GM19351 (cell line): ENCODE data around the gene KEAP1.
"Not testable (repeated sequence)": the region's sequence is repeated elsewhere in the genome, so short reads cannot be mapped to it uniquely, and the experiment has no call there.

Source experiments
- ATAC-seq: cut with Tn5 transposase; IDR thresholded peaks from one replicate; pipeline ENCODE4 v1.9.1; 2021; ENCODE audit warnings: mild to moderate bottlenecking, moderate library complexity; ENCODE audit not compliant: unreplicated experiment

Gene KEAP1

DNA sequence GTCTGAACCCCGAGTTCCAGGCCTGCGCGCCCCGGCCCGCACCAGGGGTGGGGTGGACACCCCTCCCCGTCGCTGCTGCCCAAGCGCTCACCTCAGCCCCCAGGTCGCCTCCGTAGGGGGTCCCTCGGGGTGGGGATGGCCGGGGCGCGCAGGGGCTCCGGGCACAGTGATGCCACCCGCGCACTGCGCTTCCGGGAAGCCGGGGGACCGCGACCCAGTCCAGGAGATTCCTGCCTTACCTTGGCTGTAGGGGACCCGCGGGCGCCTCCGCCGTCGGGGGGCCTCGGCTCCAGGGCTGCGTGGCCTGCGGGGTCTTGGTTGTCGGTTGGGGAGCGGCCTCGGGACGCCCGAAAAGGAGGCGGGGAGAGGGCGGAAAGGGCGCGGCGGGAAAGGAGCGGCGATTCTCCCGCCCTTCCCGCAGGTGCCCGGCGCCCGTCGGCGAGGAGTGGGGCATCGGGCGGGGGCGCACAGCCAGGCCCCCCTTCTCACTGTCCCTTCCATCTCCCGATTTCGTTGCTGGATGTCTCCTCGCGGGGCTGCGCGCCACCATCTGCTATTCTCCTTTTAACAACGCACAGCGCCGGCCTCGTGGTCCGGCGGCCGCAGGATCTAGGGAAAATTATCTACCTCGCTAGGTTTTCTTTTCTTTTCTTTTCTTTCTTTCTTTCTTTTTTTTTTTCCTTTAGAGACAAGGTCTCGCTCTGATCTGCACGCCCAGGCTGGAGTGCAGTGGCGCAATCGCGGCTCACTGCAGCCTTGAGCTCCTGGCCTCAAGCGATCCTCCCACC, at the start of gene KEAP1:
TSS of gene KEAP1 (minus strand) at position 355 of the 788 bp plus-strand sequence. CDS start 3,323 bp downstream, outside the sequence.
- ATAC-seq, result no peak

DNA sequence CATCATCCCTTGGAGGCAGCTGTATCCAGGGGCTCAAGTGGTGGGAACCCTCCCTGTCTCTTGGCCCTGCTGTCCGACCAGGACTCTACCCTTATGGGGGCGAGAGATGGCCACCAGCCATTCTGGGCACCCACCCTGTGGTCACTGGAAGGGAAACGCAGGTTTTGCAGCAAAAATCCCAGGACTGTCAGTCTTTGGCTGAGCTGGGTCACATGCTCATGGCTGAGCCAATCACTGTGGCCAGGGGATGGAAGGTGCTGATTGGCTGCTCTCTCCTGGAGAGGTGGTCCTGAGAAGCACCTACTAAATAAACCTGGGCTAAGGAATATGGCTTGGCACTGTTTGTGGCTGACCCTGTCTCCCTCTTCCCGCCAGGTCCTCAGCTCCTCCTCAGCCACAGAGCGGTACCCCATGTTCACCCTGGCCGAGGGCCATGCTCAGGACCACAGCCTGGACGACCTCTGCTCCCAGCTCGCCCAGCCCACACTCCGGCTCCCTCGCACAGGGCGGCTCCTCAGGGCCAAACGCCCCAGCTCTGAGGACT, 49.4 kb upstream of the KEAP1 start:
- no peak for ATAC-seq

DNA sequence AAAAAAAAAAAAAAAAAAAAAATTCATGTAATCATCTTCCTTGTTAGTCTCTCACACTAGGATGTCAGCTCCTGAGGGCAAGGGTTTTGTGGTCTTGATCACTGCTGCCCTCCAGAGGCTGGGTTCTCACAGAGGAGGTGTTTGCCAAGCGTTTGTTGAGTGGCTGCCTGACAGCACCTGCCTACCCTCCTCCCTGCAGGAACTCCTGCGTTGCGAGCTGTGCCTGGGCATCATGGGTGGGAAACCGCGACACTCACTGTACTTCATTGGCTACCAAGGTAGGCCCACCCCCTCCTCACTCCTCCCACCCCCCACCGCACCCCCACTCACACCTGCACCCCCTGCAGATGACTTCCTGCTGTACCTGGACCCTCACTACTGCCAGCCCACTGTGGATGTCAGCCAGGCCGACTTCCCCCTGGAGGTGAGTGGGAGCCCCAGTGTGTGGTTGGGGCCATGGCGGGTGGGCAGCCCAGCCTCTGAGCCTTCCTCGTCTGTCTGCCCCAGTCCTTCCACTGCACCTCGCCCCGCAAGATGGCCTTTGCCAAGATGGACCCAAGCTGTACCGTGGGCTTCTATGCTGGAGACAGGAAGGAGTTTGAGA, 48.6 kb upstream of the KEAP1 start:
- ATAC-seq, result no peak

DNA sequence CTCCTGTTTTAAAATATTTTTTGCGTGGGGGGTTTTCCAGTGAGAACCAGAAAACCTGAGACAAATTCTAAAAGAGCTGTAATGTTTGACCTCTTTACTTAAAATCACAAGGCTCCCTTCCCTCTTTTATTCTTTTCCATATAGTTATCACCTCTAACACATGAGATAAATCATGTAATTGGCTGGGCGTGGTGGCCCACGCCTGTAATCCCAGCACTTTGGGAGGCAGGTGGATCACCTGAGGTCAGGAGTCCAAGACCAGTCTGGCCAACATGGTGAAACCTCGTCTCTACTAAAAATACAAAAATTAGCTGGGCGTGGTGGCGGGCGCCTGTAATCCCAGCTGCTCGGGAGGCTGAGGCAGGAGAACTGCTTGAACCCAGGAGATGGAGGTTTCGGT, 47.9 kb upstream of the KEAP1 start:
- not testable (repeated sequence) for ATAC-seq

DNA sequence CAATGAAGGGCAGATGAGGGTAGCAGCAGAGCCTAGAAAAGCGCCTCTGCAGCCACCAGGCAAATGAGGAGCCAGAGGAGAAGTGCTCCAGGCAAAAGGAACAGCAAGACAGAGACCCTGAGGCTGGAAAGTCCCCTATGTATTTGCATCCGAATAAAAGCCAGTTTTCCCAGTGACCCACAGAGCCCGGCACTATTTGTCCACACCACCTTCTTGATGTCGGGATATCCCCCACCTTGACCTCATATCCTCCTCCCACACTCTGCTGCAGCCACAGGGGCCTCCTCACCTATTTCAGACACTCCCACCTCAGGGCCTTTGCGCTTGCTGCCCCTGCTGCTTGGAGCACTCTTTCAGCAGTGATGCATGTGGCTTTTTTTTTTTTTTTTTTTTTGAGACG, 47.2 kb upstream of the KEAP1 start:
- ATAC-seq, result no peak

DNA sequence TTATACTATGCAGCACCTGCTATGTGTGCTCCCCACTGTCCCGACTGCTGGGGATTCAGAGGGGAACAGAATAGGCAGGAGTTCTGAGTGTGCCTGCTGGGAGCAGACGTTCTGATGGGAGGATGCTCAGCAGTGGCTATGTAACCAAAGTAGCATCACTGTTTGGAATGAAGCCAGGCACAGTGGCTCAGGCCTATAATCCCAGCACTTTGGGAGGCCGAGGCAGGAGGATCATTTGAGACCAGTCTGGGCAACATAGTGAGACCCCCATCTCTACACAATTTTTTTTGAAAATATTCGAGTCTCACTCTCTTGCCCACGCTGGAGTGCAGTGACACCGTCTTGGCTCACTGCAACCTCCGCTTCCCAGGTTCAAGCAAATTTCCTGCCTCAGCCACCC, 46.6 kb upstream of the KEAP1 start:
- ATAC-seq, result no peak

DNA sequence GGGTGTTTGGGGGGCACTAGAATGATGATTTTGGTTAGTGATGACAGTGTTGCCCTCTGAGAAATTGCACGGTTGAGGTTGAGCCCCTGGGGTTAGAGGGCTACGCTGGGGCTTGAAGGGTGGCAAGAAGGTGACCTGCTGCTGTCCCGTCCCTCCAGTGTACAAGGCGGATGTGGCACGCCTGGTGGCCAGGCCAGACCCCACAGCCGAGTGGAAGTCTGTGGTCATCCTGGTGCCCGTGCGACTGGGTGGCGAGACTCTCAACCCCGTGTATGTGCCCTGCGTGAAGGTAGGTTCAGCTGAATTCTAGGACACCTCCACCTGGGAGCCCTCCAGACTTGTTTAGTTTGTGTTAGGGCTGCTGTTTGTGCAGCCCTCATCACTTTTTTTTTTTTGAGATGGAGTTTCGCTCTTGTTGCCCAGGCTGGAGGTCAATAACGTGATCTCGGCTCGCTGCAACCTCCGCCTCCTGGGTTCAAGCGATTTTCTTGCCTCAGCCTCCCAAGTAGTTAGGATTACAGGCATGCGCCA, 45.7 kb upstream of the KEAP1 start:
- ATAC-seq, result no peak

DNA sequence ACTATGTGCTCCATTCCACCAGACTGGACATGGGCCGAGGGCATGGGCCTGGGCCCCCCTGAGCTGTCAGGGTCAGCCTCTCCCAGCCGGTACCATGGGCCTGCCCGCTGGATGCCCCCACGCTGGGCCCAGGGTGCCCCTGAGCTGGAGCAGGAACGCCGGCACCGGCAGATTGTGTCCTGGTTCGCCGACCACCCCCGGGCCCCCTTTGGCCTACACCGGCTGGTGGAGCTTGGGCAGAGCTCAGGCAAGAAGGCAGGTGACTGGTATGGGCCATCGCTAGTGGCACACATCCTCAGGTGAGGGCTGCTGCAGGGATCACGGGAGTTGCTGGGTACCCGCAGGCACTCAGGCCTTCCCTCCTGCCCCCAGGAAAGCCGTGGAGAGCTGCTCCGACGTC, 43.7 kb upstream of the KEAP1 start:
- no peak for ATAC-seq

DNA sequence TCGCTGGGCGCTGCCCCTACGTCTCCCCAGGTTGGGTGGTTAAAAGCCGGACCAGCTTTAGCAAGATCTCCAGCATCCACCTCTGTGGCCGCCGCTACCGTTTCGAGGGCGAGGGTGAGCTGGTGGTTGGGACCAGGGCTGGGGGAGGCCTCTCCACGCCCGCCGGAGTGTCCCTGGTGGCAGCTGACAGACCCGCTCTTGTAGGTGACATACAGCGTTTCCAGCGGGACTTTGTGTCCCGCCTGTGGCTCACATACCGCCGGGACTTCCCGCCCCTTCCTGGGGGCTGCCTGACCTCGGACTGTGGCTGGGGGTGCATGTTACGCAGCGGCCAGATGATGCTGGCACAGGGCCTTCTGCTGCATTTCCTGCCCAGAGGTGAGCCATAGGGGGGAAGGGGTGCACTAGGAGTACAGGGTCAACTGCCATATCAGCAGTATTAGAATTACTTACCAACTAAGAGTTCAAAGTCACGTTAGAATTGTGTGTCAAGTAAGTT, 41.6 kb upstream of the KEAP1 start:
- no peak for ATAC-seq

DNA sequence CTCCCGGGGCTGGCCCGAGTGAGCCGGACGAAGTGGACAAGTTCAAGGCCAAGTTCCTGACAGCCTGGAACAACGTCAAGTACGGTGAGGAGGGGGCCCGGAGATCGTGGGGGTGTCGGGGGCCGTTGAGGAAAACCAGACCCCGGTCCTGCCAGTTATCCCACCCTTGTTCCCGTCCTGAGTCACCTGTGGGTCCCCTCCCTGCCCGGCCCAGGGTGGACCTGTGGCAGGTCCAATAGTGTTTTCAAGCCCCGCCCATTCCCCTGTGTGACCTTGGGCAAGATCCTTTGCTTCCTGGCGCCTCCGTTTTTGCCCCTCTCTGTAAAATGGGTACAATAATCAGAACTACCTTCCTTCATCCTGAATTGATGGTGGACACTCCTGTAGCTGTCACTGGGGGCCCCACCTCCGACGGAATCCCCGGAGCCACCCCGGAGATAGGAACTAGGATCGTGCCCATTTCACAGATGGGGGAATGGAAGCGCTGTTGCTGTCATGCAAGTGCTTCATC, 41.1 kb upstream of the KEAP1 start:
- ATAC-seq, result no peak

DNA sequence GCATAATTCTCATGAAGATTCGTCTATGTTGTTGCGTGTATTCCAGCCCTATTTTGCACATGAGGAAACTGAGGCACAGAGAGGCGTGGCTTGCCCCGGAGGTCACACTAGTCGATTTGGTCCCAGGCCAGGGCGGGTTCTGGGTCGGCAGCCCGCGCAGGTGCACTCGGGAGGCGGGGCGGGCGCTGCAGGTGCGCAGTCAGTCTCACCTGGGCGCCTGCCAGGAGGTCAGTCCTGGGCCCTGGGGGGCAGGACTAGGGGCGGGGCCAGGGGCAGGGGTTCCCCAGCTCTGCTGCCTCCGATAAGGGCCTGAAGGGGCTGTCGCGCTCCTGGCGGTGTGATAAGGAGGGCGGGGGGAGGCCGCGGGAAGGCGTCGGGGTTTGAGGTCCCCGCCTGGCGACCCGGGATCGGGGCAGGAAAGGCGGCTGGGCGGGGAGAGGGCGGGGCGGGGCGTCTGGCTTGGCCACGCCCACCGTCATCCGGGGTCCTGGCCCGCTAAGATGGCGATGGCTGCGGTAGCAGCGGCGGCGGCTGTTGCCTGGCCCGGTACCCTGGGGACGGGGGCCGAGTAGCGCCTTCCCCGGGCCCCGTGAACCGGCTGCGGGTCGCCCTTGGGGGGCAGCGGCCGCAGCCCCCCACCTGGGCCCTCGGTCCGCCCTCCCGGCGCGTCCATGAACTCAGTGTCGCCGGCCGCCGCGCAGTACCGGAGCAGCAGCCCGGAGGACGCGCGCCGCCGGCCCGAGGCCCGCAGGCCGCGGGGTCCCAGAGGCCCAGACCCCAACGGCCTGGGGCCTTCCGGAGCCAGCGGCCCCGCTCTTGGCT, 40.5 kb upstream of the KEAP1 start, which contains the start of gene ATG4D:
TSS of gene ATG4D (plus strand) at position 485 of the 822 bp plus-strand sequence. CDS start at position 672, 187 bp downstream.
- peak; percentile 63 for ATAC-seq

DNA sequence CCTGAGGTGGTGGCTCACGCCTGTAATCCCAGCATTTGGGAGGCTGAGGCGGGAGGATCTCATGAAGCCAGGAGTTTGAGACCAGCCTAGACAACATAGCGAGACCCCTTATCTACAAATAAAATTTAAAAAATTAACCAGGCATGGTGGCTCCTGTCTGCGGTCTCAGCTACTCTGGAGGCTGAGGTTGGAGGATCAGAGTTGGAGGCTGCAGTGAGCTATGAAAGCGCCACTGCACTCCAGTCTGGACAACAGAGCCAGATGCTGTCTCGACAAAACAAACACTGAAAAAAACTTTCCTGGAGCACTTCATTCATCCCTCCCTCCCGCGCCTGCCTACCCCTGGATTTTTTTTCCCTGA, 39.9 kb upstream of the KEAP1 start:
- no peak for ATAC-seq

DNA sequence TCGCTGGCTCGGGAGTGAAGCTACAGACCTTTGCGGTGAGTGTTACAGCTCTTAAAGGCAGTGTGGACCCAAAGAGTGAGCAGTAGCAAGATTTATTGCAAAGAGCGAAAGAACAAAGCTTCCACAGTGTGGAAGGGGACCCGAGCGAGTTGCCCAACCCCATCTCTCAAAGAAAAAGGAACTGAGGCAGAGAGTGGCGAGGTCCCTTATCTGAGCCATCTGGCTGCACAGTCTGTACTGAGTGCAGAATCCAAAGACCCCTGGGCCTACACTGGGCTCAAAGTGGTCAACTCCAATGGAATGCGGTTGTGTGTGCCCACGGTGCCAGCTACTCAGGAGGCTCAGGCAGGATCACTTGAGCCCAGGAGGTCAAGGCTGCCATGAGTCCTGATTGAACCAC, 35.9 kb upstream of the KEAP1 start:
- not testable (repeated sequence) for ATAC-seq

DNA sequence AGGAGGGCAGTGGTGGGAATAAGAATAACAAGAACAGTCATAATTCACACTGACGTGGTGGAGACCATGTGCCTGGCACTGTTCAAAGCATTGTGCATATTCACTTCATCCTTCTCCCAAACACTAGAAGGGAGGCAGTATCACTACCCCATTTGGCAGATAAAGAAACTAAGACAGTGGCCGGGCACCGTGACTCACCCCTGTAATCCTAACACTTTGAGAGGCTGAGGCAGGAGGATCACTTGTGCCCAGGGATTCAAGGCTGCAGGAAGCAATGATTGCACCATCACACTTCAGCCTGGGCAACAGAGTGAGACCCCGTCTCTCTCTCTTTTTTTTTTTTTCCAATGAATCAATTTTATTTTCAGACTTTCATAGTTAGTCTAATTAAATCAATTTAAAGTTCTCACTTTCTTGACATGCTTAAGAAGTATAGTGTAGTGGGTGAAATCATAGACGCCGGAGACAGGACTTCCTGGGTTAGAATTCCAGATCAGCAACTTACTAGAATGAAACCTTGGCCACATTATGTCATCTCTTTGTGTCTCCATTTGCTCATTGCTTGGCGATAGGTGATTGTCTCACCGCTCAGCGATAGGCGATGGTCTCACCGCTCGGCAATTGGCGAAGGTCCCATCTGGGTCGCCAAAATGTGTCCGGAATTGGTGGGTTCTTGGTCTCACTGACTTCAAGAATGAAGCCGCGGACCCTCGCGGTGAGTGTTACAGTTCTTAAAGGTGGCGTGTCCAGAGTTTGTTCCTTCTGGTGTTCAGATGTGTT, 35.2 kb upstream of the KEAP1 start:
- ATAC-seq, result no peak

DNA sequence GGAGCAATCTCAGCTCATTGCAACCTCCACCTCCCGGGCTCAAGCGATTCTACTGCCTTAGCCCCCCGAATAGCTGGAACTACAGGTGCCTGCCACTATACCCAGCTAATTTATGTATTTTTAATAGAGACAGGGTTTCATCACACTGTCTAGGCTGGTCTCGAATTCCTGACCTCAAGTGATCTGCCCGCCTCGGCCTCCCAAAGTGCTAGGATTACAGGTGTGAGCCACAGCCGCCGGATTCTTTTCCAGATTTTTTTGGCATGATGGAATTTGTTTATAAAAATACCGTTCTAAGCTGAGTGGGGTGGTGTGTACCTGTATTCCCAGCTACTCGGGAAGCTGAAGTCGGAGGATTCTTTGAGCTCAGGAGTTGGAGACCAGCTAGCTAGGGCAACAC, 34.5 kb upstream of the KEAP1 start:
- ATAC-seq, result no peak

DNA sequence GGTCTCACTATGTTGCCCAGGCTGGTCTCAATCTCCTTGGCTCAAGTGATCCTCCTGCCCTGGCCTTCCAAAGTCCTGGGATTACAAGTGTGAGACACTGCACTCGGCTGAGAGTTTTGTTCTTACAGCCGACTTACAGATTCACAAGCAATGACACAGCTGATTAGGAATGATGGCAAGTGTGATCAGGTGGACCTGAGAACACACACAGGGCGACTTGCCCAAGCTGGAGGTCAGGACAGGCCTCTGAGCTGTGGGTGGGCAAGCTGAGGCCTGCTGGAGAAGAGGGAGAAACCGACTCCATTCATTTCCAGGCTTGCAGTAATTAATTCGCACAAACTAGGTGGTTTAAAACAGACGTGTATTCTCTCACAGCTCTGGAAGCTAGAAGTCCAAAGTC, 32.5 kb upstream of the KEAP1 start:
- no peak for ATAC-seq

DNA sequence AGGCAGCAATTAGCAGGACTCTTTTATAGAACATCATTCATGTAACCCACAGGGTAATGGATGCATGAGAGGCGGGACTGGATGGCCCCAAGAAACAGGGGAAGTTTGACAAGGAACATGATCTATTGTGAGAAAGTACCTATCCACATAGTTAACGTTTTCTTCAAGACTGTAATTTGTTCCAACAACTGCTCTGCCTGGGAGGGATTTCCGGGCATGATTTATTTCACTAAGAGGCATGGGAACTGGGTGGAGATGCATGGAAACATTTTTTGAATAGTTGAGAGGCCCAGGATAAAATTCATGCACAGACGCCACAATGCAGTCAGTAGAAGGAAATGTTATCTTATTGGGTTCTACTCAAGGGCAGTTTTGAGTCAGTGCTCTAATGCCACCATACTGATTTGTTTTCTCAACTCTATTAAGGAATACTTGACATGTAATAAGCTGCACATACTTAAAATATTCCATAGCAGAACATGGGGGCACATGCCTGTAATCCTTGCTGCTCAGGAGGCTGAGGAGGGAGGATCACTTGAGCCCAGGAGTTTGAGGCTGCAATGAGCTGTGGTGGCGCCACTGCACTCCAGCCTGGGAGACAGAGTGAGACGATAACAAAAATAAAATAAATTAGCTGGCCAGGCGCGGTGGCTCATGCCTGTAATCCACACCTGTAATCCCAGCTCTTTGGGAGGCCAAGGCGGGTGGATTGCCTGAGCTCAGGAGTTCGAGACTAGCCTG, 30.7 kb upstream of the KEAP1 start:
- no peak for ATAC-seq

DNA sequence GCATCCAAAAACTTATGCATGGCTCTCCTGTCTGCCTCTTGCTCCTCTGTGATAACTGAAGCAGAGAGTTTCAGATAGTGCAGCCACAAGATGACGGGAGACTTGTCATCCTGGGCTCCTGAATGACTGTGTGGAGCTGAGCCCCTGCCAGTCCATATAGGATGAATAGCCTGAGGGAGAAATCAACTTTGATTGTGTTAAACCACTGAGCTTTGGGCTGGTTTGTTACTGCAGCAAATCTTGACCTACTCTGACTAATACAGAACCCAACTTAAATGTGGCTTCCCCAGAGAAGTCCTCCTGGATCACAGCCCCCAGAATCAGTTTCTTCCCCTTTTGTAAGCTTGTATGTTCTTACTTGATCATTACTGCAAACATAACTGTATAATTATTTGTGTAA, 29.3 kb upstream of the KEAP1 start:
- ATAC-seq, result no peak

DNA sequence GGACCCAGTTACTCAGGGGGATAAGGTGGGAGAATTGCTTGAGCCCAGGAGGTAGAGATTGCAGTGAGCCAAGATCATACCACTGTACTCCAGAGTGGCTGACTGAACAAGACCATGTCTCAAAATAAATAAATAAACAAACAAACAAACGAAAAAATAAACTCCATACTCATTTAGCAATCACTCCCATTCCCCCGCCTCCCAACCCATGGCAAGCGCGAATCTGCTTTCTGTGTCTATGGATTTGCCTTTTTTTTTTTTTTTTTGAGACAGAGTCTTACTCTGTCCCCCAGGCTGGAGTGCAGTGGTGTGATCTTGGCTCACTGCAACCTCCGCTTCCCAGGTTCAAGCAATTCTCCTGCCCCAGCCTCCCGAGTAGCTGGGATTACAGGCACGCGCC, 23.7 kb upstream of the KEAP1 start:
- ATAC-seq, result not testable (repeated sequence)
